GM21576 (cell line): Measurements from ENCODE around the gene ST6GAL1.
"Not testable (repeated sequence)": the region's sequence is repeated elsewhere in the genome, so short reads cannot be mapped to it uniquely, and the experiment has no call there.

Source experiments
- ATAC-seq: cut with Tn5 transposase; IDR thresholded peaks from one replicate; pipeline ENCODE4 v1.9.1; 2021; ENCODE audit warnings: mild to moderate bottlenecking, moderate library complexity; ENCODE audit not compliant: unreplicated experiment

ST6GAL1 gene, protein sequence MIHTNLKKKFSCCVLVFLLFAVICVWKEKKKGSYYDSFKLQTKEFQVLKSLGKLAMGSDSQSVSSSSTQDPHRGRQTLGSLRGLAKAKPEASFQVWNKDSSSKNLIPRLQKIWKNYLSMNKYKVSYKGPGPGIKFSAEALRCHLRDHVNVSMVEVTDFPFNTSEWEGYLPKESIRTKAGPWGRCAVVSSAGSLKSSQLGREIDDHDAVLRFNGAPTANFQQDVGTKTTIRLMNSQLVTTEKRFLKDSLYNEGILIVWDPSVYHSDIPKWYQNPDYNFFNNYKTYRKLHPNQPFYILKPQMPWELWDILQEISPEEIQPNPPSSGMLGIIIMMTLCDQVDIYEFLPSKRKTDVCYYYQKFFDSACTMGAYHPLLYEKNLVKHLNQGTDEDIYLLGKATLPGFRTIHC

DNA sequence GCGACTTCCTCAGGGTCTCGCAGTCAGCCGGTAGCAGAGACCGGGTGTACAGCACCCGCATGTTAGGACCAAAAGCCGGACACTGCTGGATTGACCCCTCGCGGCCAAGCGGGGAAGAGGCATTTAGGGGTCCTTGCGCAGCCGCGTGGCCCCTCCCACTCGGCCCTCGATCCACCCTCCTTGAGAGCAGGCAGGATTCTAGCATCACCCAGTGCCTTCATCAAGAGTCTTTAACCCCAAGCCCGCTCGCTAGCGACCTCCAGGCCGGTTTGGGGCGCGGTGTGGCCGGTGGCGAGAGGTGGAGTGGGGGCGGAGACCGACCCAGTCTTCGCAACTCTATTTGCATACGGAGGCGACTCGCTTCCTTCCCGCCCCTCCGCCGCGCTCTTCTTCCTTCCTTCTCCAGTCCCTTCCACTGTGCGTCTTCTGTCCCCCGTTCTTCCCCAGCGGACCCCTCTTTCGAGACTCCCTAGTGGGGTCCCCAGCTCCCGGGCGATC is at the start of gene ST6GAL1:
Gene ST6GAL1, plus strand, starts transcription at position 384 of the 498 bp plus-strand sequence. CDS start 112,178 bp downstream, outside the sequence.
- peak; percentile 75 for ATAC-seq

DNA sequence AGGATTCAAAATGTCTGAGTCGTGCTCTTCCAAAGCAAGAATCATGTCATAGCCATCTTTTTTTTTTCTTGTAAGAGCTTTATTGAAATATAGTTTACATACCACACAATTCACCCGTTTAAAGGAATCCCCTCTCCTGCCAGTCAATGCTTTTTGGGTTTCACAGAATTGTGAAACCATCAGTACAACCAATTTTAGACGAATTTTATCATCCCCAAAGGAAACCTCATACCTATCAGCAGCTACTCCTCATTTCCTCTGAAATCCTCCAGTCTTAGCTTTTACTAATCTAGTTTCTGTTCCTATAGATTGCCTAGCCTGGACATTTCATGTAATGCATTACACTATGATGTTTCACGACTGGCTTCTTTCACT is 48.2 kb upstream of the ST6GAL1 start:
- ATAC-seq = no peak

DNA sequence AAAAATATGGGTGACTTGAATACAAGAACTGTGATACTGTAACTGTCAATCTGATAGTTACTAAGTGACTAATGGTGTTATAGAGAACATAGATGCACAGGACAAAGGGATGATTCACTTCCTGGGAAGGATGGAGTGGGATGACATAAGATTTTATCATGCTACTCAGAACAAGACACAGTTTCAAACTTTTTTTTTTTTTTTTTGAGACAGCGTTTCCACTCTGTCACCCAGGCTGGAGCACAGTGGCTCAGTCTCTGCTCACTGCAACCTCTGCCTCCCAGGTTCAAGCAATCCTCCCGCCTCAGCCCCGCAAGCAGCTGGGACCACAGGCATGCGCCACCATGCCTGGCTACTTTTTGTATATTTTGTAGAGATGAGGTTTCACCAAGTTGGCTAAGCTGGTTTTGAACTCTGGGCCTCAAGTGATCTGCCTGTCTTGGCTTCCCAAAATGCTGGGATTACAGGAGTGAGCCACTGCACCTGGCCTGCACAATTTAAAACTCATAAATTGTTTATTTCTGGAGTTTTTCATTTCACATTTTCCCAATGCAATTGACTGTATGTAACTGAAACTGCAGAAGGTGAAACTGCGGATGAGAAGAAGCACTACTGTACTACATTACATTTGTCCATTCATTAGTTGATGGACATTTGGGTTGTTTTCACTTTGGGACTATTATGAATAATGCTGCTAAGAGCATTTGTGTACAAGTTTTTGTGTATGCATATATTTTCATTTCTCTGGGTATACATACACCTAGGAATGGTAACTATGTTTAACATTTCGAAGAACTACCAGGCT is 47.2 kb upstream of the ST6GAL1 start:
- ATAC-seq = no peak

DNA sequence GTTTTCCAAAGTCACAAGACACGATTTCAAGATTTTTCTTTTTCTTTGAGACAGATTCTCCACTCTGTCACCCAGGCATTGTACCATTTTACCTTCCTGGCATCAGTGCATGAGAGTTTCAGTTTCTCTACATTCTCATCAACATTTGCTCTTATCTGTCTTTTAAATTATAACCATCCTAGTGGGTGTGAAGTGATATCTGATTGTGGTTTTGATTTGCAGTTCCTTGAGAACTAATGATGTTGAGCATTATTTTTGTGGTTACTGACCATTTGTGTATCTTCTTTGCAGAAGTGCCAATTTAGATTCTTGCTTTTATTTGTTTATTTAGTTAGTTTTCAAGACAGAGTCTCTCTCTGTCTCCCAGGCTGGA is 46.7 kb upstream of the ST6GAL1 start:
- no peak for ATAC-seq

DNA sequence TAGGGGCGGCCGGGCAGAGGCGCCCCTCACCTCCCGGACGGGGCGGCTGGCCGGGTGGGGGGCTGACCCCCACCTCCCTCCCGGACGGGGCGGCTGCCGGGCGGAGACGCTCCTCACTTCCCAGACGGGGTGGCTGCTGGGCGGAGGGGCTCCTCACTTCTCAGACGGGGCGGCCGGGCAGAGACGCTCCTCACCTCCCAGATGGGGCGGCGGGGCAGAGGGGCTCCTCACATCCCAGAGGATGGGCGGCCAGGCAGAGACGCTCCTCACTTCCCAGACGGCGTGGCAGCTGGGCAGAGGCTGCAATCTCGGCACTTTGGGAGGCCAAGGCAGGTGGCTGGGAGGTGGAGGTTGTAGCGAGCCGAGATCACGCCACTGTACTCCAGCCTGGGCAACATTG is 45.5 kb upstream of the ST6GAL1 start:
- ATAC-seq = not testable (repeated sequence)

DNA sequence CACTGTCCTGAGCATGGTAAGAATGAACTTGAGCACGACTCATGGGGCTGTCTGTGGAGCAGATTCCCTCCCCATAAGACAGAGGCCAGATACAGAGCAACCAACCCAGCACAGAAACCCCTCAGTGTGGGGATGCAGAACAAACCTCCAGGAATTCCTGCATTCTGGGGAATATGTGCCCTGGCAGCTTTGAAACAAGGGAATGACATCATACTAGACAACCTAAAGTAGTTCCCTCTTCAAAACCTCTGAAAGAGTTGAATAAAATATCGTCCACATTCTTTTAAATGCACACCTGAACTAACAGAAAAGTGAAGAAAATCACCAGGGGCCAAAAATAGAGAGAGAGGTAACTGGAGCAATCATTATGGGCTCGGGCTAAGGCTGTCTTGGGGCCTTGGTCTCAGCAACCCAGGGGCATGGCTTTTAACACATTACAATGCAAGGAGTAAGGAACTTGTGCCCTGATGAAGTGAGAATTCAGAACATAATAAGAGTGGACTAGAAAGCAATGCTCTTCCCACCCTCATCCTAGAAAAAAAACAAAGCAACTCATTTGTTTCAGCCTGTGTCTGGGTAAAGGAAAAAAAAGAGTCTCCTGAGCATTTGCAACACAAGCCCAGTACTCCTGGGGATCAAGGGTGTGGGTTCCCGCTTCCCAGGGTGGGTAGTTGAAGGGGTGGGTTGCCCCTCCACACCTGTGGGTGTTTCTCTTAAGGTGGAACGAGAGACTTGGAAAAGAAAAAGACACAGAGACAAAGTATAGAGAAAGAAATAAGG is 43.9 kb upstream of the ST6GAL1 start:
- ATAC-seq = no peak

DNA sequence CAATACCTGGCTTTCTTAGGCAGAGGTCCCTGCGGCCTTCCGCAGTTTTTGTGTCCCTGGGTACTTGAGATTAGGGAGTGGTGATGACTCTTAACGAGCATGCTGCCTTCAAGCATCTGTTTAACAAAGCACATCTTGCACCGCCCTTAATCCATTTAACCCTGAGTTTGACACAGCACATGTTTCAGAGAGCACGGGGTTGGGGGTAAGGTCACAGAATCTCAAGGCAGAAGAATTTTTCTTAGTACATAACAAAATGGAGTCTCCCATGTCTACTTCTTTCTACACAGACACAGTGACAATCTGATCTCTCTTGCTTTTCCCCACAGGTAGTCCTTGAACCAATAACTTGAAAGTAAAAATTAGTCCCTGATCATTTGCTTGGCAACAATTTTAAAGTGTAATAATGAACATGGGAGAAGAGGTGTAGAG is 42.8 kb upstream of the ST6GAL1 start:
- ATAC-seq = not testable (repeated sequence)

DNA sequence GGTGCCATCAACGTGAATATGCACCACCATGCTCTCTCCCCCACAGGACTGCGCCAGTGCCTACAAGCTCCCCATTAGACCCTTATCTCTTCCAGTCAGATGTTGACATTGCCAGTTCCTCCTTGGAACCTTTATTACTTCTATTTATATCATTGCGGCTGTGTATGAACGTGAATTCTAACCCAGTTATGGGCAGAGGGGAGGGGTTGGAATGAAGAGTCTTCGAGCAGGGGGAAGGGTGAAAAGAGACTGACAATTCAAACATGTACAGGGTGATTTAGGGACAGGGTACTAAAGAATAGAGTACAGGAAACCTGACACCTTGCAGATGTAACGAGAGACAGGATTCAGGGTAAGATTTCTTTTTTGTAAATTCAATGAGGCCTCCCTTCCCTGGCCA is 41.8 kb upstream of the ST6GAL1 start:
- ATAC-seq = no peak

DNA sequence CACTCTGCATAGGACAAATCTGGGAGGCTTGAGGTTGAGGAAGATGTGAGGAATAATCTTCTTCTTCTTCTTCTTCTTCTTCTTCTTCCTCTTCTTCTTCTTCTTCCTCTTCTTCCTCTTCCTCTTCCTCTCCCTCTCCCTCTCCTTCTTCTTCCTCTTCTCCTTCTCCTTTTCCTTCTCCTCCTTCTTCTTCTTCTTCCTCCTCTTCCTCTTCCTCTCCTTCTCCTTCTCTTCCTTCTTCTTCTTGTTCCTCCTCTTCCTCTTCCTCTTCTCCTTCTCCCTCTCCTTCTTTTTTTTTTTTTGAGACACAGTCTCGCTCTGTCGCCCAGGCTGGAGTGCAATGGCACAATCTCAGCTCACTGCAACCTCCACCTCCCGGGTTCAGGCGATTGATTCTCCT is 40.6 kb upstream of the ST6GAL1 start:
- ATAC-seq = not testable (repeated sequence)

DNA sequence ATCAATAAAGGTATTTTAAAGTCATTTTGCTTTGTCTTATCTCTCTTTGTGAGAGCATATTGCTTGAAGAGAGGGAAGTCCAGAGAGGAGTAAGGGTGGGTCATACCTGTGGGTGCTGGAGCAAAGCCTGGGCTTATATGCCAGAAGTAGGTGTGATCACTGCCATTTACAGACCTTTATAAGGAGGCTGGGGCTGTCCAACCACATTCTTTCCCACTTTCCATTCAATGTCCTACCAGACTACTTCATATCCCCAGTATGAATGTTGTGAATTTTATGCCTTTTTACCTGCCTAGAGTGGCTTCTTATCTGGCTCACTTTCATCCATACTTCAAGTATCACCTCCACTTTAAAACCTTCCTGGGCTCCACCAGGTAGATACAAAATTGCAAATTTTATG is 39.4 kb upstream of the ST6GAL1 start:
- no peak for ATAC-seq

DNA sequence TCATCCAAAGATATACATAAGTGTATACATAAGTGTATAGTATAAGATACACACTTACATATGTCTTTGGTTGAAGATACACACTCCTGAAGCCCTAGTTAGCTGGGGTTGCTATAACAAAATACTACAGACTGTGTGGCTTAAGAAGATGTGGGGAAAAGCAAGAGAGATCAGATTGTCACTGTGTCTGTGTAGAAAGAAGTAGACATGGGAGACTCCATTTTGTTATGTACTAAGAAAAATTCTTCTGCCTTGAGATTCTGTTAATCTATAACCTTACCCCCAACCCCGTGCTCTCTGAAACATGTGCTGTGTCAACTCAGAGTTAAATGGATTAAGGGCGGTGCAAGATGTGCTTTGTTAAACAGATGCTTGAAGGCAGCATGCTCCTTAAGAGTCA is 37.3 kb upstream of the ST6GAL1 start:
- not testable (repeated sequence) for ATAC-seq

DNA sequence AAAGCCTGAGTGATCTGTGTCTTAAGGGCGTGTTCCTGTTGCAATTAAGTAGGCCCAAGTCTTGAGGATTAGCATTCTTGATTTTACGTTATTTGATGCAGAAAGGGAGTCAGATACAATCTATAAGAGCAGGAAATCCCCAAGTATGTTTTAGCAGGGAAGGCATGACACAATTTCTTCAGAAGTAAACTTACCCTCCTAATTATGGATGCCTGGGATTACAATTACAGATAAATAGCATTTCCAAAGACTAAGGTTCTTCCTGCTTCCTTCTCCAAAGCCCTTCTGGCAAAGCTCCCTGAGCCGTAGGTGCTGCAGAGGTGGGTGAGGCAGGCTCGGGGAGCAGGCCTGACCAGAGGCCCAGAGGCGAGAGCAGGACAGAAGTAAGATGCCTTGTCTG is 34.9 kb upstream of the ST6GAL1 start:
- ATAC-seq = no peak

DNA sequence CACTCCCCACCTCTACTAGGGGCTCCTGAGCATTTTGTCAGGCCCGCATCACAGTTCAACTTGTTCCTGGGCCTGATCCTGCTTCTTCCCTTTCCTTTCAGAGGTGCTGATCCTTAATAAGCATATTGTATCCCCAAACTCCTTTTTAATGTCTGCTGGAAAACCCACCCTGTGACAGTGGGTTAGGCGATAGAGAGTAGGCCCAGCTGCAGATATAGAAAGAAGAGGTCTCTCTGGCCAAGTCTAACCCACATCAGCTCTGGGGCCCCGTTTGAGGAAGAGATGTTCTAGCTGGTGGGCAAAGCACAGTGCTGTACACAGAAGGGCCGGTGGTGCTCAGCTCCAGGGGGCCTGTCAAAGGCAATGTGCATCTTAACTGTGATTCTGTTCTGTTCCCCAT is 34.3 kb upstream of the ST6GAL1 start:
- ATAC-seq = no peak

DNA sequence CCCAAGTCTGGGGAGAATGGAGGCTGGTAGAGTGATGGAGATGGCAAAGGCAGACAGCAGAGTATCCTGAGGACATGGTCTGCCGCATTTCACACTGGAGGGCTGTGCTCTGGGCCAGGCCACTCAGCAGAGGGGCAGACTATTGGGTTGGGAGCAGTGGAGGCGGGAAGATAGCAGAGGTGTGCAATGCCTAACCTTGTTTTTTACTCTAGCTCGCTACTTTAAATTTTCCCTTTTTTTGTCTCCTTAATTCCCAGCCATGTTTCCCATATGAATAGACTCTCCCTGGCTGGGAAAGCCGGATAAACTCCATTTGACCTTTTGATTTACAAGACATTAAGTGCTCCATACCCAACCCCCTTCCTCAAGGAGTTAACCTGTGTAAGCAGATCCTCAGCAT is 33.5 kb upstream of the ST6GAL1 start:
- ATAC-seq = no peak

DNA sequence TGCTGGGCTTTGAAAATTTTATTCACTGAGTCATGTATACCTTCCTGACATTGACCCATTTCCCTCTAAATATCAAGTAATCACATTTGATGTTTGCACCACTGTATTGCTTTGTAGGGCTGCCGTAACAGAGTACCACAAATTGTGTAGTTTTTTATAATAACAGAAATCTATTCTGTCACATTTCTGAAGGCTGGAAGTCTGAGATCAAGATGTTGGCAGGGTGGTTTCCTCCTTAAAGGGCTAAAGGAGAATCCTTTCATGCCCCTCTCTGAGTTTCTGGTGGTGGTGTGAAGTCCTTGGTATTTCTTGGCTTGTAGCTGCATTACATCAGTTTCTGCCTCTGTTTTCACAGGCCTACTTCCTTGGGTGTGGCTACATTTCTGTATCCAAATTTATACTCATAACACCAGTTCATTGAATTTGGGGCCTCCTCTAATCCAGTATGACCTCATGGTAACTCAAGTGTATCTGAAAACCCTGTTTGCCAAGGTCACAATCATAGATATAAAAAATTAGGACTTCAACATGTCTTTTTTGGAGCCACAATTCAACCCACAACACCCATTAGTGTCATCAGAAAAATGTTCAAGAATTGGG is 29.1 kb upstream of the ST6GAL1 start:
- no peak for ATAC-seq

DNA sequence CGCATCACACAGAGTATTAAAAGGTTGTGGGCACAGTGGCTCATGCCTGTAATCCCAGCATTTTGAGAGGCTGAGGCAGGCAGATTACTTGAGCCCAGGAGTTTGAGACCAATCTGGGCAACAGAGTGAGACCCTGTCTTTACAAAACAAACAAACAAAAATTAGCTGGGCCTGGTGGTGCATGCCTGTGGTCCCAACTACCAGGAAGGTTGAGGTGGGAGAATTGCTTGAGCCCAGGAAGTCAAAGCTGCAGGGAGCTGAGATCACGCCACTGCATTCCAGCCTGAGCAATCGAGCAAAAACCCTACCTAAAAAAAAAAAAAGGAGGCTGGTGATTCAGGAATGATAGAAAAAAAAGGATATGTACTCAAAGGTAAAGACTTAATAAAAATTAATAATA is 28.2 kb upstream of the ST6GAL1 start:
- no peak for ATAC-seq

DNA sequence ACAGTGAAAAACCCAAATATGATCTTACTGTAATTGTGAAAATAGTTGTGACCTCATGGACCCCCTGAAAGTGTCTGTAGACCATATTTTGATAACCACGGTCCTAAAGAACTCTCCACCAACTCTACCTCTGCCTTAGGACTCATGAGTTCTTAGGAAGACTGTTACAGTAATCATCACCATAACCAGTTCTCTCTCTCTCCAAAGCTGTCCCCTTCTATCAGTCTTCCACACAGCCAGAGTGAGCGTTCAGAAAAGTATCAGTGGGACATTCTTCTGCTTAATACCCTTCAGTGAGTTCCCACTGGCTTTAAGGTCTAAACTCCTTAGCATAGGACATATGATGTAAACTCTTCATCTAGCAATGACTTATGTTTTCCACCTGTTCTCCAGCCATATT is 27.6 kb upstream of the ST6GAL1 start:
- no peak for ATAC-seq

DNA sequence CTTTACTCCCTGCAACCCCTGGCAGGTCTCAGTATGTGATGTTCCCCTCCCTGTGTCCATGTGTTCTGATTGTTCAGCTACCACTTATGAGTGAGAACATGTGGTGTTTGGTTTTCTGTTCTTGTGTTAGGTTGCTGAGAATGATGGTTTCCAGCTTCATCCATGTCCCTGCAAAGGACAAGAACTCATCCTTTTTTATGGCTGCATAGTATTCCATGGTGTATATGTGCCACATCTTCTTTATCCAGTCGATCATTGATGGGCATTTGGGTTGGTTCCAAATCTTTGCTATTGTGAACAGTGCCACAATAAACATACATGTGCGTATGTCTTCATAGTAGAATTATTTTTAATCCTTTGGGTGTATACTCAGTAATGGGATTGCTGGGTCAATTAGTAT is 26.6 kb upstream of the ST6GAL1 start:
- ATAC-seq = not testable (repeated sequence)

DNA sequence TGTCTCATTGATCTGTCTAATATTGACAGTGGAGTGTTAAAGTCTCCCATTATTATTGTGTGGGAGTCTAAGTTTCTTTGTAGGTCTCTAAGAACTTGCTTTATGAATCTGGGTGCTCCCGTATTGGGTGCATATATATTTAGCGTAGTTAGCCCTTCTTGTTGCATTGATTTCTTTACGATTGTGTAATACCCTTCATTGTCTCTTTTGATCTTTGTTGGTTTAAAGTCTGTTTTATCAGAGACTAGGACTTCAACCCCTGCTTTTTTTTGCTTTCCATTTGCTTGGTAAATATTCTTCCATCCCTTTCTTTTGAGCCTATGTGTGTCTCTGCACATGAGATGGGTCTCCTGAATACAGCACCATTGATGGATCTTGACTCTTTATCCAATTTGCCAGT is 23.3 kb upstream of the ST6GAL1 start:
- ATAC-seq = not testable (repeated sequence)

DNA sequence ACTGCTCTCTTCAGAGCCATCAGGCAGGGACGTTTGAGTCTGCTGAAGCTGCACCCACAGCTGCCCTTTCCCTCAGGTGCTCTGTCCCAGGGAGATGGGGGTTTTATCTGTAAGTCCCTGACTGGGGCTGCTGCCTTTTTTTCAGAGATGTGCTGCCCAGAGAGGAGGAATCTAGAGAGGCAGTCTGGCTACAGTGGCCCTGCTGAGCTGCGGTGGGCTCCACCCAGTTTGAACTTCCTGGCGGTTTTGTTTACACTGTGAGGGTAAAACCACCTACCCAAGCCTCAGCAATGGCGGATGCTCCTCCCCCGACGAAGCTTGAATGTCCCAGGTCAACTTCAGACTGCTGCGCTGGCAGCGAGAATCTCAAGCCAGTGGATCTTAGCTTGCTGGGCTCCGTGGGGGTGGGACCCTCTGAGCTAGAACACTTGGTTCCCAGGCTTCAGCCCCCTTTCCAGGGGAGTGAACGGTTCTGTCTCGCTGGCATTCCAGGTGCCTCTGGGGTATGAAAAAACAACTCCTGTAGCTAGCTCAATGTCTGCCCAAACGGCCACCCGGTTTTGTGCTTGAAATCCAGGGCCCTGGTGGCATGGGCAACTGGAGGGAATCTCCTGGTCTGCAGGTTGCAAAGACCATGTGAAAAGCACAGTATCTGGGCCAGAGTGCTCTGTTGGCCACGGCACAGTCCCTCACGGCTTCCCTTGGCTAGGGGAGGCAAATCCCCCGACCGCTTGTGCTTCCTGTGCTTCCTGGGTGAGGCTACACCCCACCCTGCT is 21.1 kb upstream of the ST6GAL1 start:
- ATAC-seq = no peak
